PFSK-1 (cell line): ENCODE measurements around the gene ERBB3.

Experiments
- FOXP2 ChIP-seq: optimal IDR thresholded peaks from 2 replicates; pipeline ENCODE3; 2011; ENCODE audit warnings: borderline replicate concordance, control low read depth, inconsistent platforms; ENCODE audit not compliant: insufficient read depth; ENCODE audit errors: extremely low read length, extremely low read depth
- POLR2AphosphoS5 ChIP-seq: IDR thresholded peaks from 2 replicates; pipeline ENCODE4 v1.6.1; 2012; ENCODE audit warnings: low read depth, mild to moderate bottlenecking, control low read depth, low read length, moderate library complexity
- REST ChIP-seq, 2 experiments: IDR thresholded peaks; 2 replicates each; pipeline versions ENCODE4 v1.6.1 to v1.8.0; 2011 to 2012; ENCODE audit warnings: low read depth in 2 of 2, low read length in 2 of 2, control low read depth in 1 of 2, inconsistent platforms in 1 of 2, mild to moderate bottlenecking in 1 of 2, moderate library complexity in 1 of 2; ENCODE audit not compliant: insufficient read depth in 1 of 2
- SIN3A ChIP-seq: IDR thresholded peaks from 2 replicates; pipeline ENCODE4 v1.6.1; 2012; ENCODE audit warnings: mild to moderate bottlenecking, low read length, moderate library complexity, borderline replicate concordance; ENCODE audit not compliant: insufficient read depth
- TAF1 ChIP-seq: IDR thresholded peaks from 2 replicates; pipeline ENCODE4 v1.6.1; 2012; ENCODE audit warnings: low read length, control low read depth, borderline replicate concordance; ENCODE audit not compliant: insufficient read depth

The ERBB3 gene

GRCh38 chr12:56128670-56129205, 48.8 kb downstream of the ERBB3 start:
- TF ChIP-seq SIN3A (no peak), REST (IDR thresholded peaks at IDR 0.05; ENCODE audit: insufficient read depth in 1 of 2, low read depth in 2 of 2, low read length in 2 of 2) (no peak), POLR2AphosphoS5 (no peak), FOXP2 (no peak)

- peak; percentile 71 for TF ChIP-seq POLR2AphosphoS5
- TF ChIP-seq SIN3A = peak; percentile 51; the same call in 1 of the 2 replicates
- TF ChIP-seq FOXP2 = peak; percentile 91
- peak; percentile 59; the same call in 1 of the 2 replicates for TF ChIP-seq TAF1
- no peak for TF ChIP-seq REST (IDR thresholded peaks at IDR 0.05; ENCODE audit: insufficient read depth in 1 of 2, low read depth in 2 of 2, low read length in 2 of 2)
Measured at GRCh38 chr12:56129206-56129941, 49.4 kb downstream of the ERBB3 start.

GRCh38 chr12:56129942-56130495, 50.1 kb downstream of the ERBB3 start:
- TF ChIP-seq REST (IDR thresholded peaks at IDR 0.05; ENCODE audit: insufficient read depth in 1 of 2, low read depth in 2 of 2, low read length in 2 of 2) = no peak
- TF ChIP-seq SIN3A = no peak
- TF ChIP-seq POLR2AphosphoS5 = no peak
- TF ChIP-seq FOXP2 = no peak
- TF ChIP-seq TAF1 = no peak

GRCh38 chr12:56130876-56131275, 50.9 kb downstream of the ERBB3 start:
- no peak for TF ChIP-seq TAF1
- no peak for TF ChIP-seq FOXP2
- TF ChIP-seq POLR2AphosphoS5 = no peak
- no peak for TF ChIP-seq SIN3A

GRCh38 chr12:56134897-56135296, 54.9 kb downstream of the ERBB3 start:
- TF ChIP-seq REST (IDR thresholded peaks at IDR 0.05; ENCODE audit: insufficient read depth in 1 of 2, low read depth in 2 of 2, low read length in 2 of 2) (no peak), FOXP2 (no peak), POLR2AphosphoS5 (no peak), TAF1 (no peak), SIN3A (no peak)
